Bronchial epithelial cell (primary cell): Measurements from ENCODE around the gene SEMA3E. TPM values are rescaled to one million over a fixed set of nuclear protein-coding genes. Genes with fewer than 3 reads are reported as not detected.
A peak's percentile ranks its signal among the peaks of the same experiment; 100 is the strongest.

Experiments
- DNase-seq: peaks from one replicate; pipeline ENCODE4 v3.0.0-alpha.2; 2010; ENCODE audit warnings: low read depth
- FAIRE-seq: peaks from 2 replicates; lab custom pipeline; 2011; peaks lifted over from hg19 to GRCh38; lab: Jason Lieb, UNC
- H3K27me3 ChIP-seq: 2 replicates; pipeline ENCODE4 v1.5.1; 2011; ENCODE audit warnings: low read length; ENCODE audit not compliant: control insufficient read depth, insufficient read depth
- H3K36me3 ChIP-seq: 2 replicates; pipeline ENCODE4 v1.5.1; 2011; ENCODE audit warnings: low read length; ENCODE audit not compliant: control insufficient read depth, insufficient read depth
- H3K4me3 ChIP-seq: 2 replicates; pipeline ENCODE4 v1.5.1; 2011; ENCODE audit warnings: mild to moderate bottlenecking, low read depth, low read length, control low read depth
- total RNA-seq: library from RNA; depleted of rRNA; stranded (reverse); fragments of >200 nt; gene quantifications from 2 replicates; pipeline ENCODE4 v1.2.1, GENCODE V29; 2014
- TF ChIP-seq, protein P1 (sequence below): IDR thresholded peaks from 2 replicates; pipeline ENCODE4 v1.5.1; 2011; ENCODE audit warnings: mild to moderate bottlenecking, moderate library complexity, low read length, control low read depth, inconsistent platforms; ENCODE audit not compliant: insufficient read depth, severe bottlenecking

SEMA3E gene
- total RNA-seq, 1 donor from 2014 or later, result under 0.01 TPM

DNA sequence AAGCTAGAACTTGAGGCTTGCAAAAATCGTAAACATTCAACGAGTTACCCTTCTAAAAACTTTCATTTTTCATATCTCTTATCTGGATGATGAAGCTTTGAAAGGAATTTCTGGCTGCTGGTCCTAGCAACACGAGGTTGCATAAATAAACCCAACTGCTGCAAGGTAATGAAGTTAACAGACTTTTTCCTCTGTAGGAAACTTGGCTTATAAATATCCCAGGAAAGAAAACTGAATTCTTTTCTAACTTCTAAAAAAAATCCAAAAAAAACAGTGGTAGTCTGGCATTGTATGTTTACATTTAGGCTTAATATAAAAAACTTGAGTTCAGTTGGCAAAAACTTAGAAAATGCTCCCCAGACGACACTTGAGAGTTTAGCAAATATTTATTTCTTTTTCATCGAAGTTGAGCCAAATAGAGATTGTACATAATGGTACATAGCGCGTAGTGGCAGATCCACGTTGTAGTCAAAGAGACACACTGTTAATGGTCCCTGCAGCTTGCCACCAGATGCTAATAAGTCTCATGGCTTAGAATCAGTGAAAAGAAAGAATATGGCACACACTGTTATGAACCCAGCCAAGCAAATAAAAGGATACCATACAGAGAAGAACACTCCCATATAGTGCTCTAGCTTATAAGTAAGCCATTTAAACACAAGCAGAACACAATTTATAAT is 285.9 kb downstream of the SEMA3E start:
- FAIRE-seq (no peak), DNase-seq (no peak)
- Histone ChIP-seq H3K27me3 (peaks cover 3% of the 10 kb centered on the region), H3K36me3 (no peaks in the 10 kb centered on the region), H3K4me3 (no peak overlapping the region)
- TF ChIP-seq, protein P1, sequence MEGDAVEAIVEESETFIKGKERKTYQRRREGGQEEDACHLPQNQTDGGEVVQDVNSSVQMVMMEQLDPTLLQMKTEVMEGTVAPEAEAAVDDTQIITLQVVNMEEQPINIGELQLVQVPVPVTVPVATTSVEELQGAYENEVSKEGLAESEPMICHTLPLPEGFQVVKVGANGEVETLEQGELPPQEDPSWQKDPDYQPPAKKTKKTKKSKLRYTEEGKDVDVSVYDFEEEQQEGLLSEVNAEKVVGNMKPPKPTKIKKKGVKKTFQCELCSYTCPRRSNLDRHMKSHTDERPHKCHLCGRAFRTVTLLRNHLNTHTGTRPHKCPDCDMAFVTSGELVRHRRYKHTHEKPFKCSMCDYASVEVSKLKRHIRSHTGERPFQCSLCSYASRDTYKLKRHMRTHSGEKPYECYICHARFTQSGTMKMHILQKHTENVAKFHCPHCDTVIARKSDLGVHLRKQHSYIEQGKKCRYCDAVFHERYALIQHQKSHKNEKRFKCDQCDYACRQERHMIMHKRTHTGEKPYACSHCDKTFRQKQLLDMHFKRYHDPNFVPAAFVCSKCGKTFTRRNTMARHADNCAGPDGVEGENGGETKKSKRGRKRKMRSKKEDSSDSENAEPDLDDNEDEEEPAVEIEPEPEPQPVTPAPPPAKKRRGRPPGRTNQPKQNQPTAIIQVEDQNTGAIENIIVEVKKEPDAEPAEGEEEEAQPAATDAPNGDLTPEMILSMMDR, result no peak

DNA sequence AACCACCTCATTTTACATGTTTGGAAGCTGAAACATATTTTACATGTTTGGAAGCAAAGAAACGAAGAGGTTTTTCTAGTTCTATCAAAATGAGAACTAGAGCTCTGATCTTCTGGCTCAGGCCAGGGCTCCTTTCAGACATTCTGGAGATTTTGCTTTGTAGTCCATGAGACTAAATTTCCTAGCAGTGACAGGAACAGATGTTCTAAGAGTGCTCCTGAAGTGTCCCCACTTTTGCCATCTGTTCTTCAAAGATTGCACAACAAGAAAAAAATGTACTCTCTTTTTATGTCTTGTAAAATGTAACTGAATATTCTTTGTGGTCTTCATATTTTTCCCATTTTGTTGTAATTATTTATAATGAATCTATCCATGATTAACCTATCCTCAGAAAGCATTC is 289.8 kb downstream of the SEMA3E start:
- DNase-seq (no peak), FAIRE-seq (no peak)
- Histone ChIP-seq H3K27me3 (peaks cover 1% of the 10 kb centered on the region), H3K36me3 (no peaks in the 10 kb centered on the region), H3K4me3 (no peak overlapping the region)
- TF ChIP-seq, protein P1, result no peak

DNA sequence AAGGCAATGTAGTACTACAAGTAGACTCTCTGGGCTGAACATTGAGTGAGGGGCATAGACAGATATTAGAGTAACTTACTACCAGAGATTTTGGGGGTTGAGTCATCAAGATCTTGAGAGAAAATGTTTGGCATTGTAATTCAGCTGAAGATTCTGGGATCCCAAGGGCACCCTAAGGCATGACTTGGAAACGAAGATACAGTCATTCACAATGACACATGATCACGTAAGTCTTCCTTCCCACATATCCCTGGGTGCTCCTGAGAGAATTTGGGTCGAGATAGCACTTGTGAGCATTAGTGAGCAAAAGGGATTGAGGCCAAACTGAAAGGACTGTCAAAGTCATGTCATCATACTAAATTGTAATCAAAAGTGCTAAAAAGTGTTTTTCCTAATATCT is 293.8 kb downstream of the SEMA3E start:
- Histone ChIP-seq H3K36me3 (no peaks in the 10 kb centered on the region), H3K4me3 (no peak overlapping the region), H3K27me3 (no peaks in the 10 kb centered on the region)
- FAIRE-seq, result no peak
- TF ChIP-seq, protein P1, result no peak
- DNase-seq, result no peak

DNA sequence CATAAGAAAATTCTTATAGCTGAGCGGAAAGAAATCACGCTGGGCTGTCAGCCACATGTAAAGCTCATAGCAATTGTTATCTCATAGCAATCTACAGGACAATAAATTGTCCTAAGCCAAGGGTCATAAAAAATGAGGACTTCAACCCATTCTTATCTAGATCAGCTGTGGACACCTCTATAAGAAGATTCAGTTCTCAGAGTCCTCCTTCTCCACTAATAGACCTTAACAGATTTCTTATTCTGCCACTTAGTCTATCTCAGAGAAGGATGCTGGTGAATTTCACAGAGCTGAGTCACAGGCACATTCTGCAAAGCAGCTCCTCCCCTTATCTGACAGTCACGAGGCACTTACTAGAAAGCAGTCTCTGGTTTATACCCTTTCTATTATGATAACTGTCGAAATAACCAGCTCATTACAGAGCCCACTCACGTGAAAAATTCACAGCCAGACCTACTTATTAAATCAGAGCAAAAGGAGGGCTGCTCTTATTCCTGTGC is 300.9 kb downstream of the SEMA3E start:
- Histone ChIP-seq H3K36me3 (no peaks in the 10 kb centered on the region), H3K27me3 (no peaks in the 10 kb centered on the region), H3K4me3 (no peak overlapping the region)
- FAIRE-seq (no peak), DNase-seq (peak; percentile 65)
- TF ChIP-seq, protein P1, result no peak

DNA sequence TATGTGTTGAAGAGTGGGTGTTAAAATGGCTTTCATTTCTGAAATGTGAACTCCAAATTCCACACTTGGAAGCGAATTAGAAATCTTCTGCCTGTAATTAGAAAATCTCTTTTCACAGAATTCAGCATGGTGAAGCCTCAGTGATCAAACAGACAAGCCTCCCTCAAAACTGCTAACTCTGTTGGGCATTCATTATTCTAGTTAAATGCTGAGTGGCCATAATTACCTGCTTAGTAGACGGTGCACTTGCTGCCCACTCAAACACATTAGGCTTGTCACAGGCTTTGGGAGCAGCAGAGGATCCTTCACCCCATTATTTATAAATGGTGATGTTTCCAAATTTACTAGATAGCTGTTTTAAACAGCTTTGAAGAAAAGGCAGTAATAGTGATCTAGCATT is 309.0 kb downstream of the SEMA3E start:
- no peaks in the 10 kb centered on the region for H3K36me3 ChIP-seq
- FAIRE-seq (no peak), DNase-seq (no peak)
- TF ChIP-seq, protein P1, result no peak
- H3K27me3 ChIP-seq, result no peaks in the 10 kb centered on the region
- H3K4me3 ChIP-seq, result no peak overlapping the region

DNA sequence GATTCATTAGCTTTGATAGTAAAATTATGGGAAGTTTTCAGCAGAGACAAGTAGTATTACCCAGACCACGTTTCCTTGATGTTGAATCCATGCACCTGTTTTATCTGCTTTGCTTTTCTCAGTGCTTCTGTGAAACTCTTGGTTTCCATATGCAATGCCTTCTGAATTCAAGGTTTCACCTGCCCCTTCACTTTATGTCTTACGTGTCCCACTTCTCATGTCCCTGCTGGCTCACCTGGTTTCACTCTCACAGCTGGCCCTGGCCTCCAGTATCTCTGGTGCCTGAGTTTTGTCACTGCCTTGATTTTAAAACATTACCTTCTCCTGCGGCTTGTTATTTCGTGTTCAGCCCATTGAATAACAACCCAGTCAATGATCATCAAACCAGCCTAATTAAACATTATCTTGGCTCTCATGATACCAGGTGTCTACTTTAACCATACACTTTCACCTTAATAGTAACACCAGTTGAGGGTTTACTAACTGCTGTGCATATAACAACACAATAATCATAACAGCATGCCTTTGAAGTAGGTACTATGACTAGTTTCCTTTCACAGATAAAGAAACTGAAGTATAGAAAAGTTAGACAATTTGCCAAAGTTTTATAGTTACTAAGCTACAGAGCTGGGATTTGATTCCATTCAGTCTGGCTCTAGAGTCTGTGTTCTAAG is 310.5 kb downstream of the SEMA3E start:
- Histone ChIP-seq H3K36me3 (no peaks in the 10 kb centered on the region), H3K4me3 (no peak overlapping the region), H3K27me3 (no peaks in the 10 kb centered on the region)
- DNase-seq (no peak), FAIRE-seq (no peak)
- TF ChIP-seq, protein P1, result no peak
